HepG2 (cell line): Measurements from ENCODE around the gene TPSD1. TPM values are rescaled to one million over a fixed set of nuclear protein-coding genes. Genes with fewer than 3 reads are reported as not detected.

Source experiments
- ATAC-seq: fragments of 200-7000 bp; cut with Tn5 transposase; 3 replicates; pipeline ENCODE4 v1.9.1; 2020; ENCODE audit warnings: mild to moderate bottlenecking, moderate library complexity
- BruUV-seq: library from RNA; stranded (reverse); fragments of 400-500 nt; replicated peaks from 2 replicates; lab custom pipeline; 2021; lab: Mats Ljungman, UMichigan
- CTCF ChIA-PET: fragments of 300-600 bp; formaldehyde crosslinking; extraction: SDS; loops from one replicate; lab custom pipeline; 2021; ENCODE audit warnings: low total read pairs, inconsistent platforms, low intra/inter-chr PET ratio; lab: Yijun Ruan, JAX
- POLR2A ChIA-PET: fragments of 350-600 bp; sonication (Branson Sonifier 250); formaldehyde crosslinking; loops from one replicate; lab custom pipeline; 2020; ENCODE audit warnings: antibody characterized with exemption, inconsistent platforms; lab: Yijun Ruan, JAX
- DNase-seq: peaks from one replicate; pipeline ENCODE4 v3.0.0-alpha.2; 2015; ENCODE audit warnings: low spot score
- FAIRE-seq: peaks from 3 replicates; lab custom pipeline; 2011; peaks lifted over from hg19 to GRCh38; lab: Jason Lieb, UNC
- H2AFZ ChIP-seq: one replicate; pipeline ENCODE4 v1.6.1; 2011; ENCODE audit warnings: low read length, inconsistent platforms
- H3K27ac ChIP-seq: fragments of 300-600 bp; 3 replicates; pipeline ENCODE4 v1.8.0; 2011; ENCODE audit warnings: mixed run types, mild to moderate bottlenecking, mixed read lengths, low read length, inconsistent platforms; ENCODE audit not compliant: insufficient read depth; ENCODE audit errors: extremely low read length
- H3K27me3 ChIP-seq, 2 experiments: fragments of 200-600 bp in 1 of 2; 2 replicates in 1 of 2; 3 replicates in 1 of 2; pipeline versions ENCODE4 v1.6.0 to v1.8.0; 2011; ENCODE audit warnings: low read length in 2 of 2, mild to moderate bottlenecking in 2 of 2, moderate library complexity in 2 of 2, inconsistent platforms in 1 of 2; ENCODE audit not compliant: insufficient read depth in 2 of 2, control insufficient read depth in 1 of 2
- H3K36me3 ChIP-seq, 2 experiments: fragments of 200-600 bp in 1 of 2; replicated peaks in 1 of 2; 2 replicates in 1 of 2; 3 replicates in 1 of 2; pipeline versions ENCODE4 v1.5.1 to v1.8.0; 2011; ENCODE audit warnings: low read length in 2 of 2, inconsistent platforms in 1 of 2; ENCODE audit not compliant: insufficient read depth in 2 of 2, control insufficient read depth in 1 of 2
- H3K4me1 ChIP-seq: 2 replicates; pipeline ENCODE4 v1.5.1; 2012; ENCODE audit warnings: low read length, inconsistent platforms; ENCODE audit not compliant: insufficient read depth
- H3K4me2 ChIP-seq: 2 replicates; pipeline ENCODE4 v1.6.0; 2011; ENCODE audit warnings: low read depth, low read length, inconsistent platforms
- H3K4me3 ChIP-seq, 3 experiments: fragments of 200-600 bp in 1 of 3; sonication (generic), shearing (Covaris generic) in 1 of 3; replicated peaks in 1 of 3; 2 replicates each; pipeline ENCODE4 v1.5.1; 2011 to 2016; ENCODE audit warnings: low read length in 3 of 3, inconsistent platforms in 2 of 3, low read depth in 2 of 3, mild to moderate bottlenecking in 2 of 3, control low read depth in 1 of 3, mixed read lengths in 1 of 3; ENCODE audit not compliant: insufficient read depth in 1 of 3
- H3K79me2 ChIP-seq: one replicate; pipeline ENCODE4 v1.6.1; 2011; ENCODE audit warnings: low read length, inconsistent platforms; ENCODE audit not compliant: insufficient read depth
- H3K9ac ChIP-seq: 2 replicates; pipeline ENCODE4 v1.6.0; 2011; ENCODE audit warnings: mild to moderate bottlenecking, low read depth, low read length, inconsistent platforms; ENCODE audit not compliant: insufficient read depth
- H3K9me3 ChIP-seq: 2 replicates; pipeline ENCODE4 v1.5.1; 2012; ENCODE audit warnings: mild to moderate bottlenecking, low read length
- H4K20me1 ChIP-seq: 2 replicates; pipeline ENCODE4 v1.6.0; 2011; ENCODE audit warnings: inconsistent platforms, mild to moderate bottlenecking, low read length, moderate library complexity; ENCODE audit not compliant: insufficient read depth
- AHR ChIP-seq: IDR thresholded peaks from 2 replicates; pipeline ENCODE4 v1.6.1; 2018; ENCODE audit warnings: missing genetic modification reagents, missing compliant biosample characterization
- ARNT2 ChIP-seq: sonication (generic); formaldehyde crosslinking; IDR thresholded peaks from 2 replicates; pipeline ENCODE4 v1.8.0; 2022; ENCODE audit warnings: mild to moderate bottlenecking, low read depth, missing genetic modification reagents, moderate library complexity
- CENPX ChIP-seq: sonication (generic); formaldehyde crosslinking; IDR thresholded peaks from 2 replicates; pipeline ENCODE4 v1.9.0; 2021; ENCODE audit warnings: mild to moderate bottlenecking, missing genetic modification reagents, moderate library complexity
- REL ChIP-seq: sonication (generic); formaldehyde crosslinking; conservative IDR thresholded peaks from 2 replicates; pipeline ENCODE4 v1.8.0; 2022; ENCODE audit warnings: mild to moderate bottlenecking, missing genetic modification reagents, moderate library complexity
- SOX5 ChIP-seq: IDR thresholded peaks from 2 replicates; pipeline ENCODE4 v1.6.1; 2016; ENCODE audit warnings: borderline replicate concordance
- ZBED4 ChIP-seq: sonication (generic); formaldehyde crosslinking; IDR thresholded peaks from 2 replicates; pipeline ENCODE4 v1.4.0; 2020; ENCODE audit warnings: missing genetic modification reagents, borderline replicate concordance
- ZNF318 ChIP-seq: sonication (generic); formaldehyde crosslinking; IDR thresholded peaks from 2 replicates; pipeline ENCODE4 v1.4.0; 2020; ENCODE audit warnings: mild to moderate bottlenecking, missing genetic modification reagents
- ZXDC ChIP-seq: sonication (generic); formaldehyde crosslinking; IDR thresholded peaks from 2 replicates; pipeline ENCODE4 v1.5.0; 2020; ENCODE audit warnings: mild to moderate bottlenecking, missing genetic modification reagents
- WGBS: methylation state at CpG from one replicate; pipeline ENCODE4 v1.1.6; 2017; ENCODE audit warnings: low lambda C conversion rate; 5-methylcytosine and 5-hydroxymethylcytosine counted together
- in situ Hi-C: cut with HindIII; loops from 2 replicates; pipeline ENCODE4 v1.10.0; 2017; ENCODE audit warnings: low pct_unique_long_range_greater_than_20kb; ENCODE audit not compliant: extremely low pct_ligation_motif_present
- intact Hi-C: fragments of 100-400 bp; cut with micrococcal nuclease; formaldehyde crosslinking; loops from one replicate; pipeline ENCODE4 v1.10.0; 2022; ENCODE audit not compliant: unreplicated experiment
- polyA plus RNA-seq, 8 experiments: library from polyadenylated mRNA; depleted of rRNA in 3 of 8; stranded (reverse) in 7 of 8; unstranded in 1 of 8; fragments of >200 nt; fragmentation: Illumina TruSeq in 4 of 8; extraction: Trizol in 4 of 8; gene quantifications; 2 replicates each; pipeline versions ENCODE4 v1.2.1 to v1.2.3, GENCODE V29; 2011 to 2016; ENCODE audit warnings: low read depth in 4 of 8, missing spikeins in 1 of 8, mixed read lengths in 1 of 8; ENCODE audit not compliant: insufficient read depth in 1 of 8
- total RNA-seq, 5 experiments: library from RNA; depleted of rRNA; stranded (reverse); fragments of >200 nt; fragmentation: Illumina TruSeq; extraction: Trizol; gene quantifications; 2 replicates each; pipeline ENCODE4 v1.2.3, GENCODE V29; 2016; ENCODE audit warnings: low read depth in 1 of 5

Gene TPSD1
- total and polyA plus RNA-seq, 2 of the 13 experiments (the other 11 are each of a cell fraction or from before 2014, with no cell fraction given), result not detected

- intact Hi-C loops, result no loop called here
- no peak overlapping the region for H3K4me2 ChIP-seq
- no peak overlapping the region for H3K9ac ChIP-seq
- ATAC-seq (no peak), FAIRE-seq (no peak), DNase-seq (no peak)
- H3K36me3 ChIP-seq, result no peaks in the 10 kb centered on the region
- H3K4me3 ChIP-seq, result no peak overlapping the region
- no peak overlapping the region for H3K27ac ChIP-seq
- no peaks in the 10 kb centered on the region for H4K20me1 ChIP-seq
- 64% methylated on average over 16 of the region's 23 CpGs for WGBS
- no peaks in the 10 kb centered on the region for H3K79me2 ChIP-seq
- CTCF ChIA-PET, result no interaction called here
- POLR2A ChIA-PET, result no interaction called here
- no peak overlapping the region for H2AFZ ChIP-seq
- H3K9me3 ChIP-seq, result no peaks in the 10 kb centered on the region
- H3K27me3 ChIP-seq, result peaks cover 0 to 7% of the 10 kb centered on the region in 2 experiments; a peak in 2 of 5 replicates
- H3K4me1 ChIP-seq, result no peaks in the 10 kb centered on the region
- BruUV-seq, result no TSS peak
- in situ Hi-C loops, result loop anchor here (25.0 kb wide), 1 partner anchor 398 kb away; the partner anchor contains the start of gene GNG13
- TF ChIP-seq AHR (CRISPR knock-in tag) (no peak), ZBED4 (CRISPR knock-in tag) (no peak), ZNF318 (CRISPR knock-in tag) (no peak), ARNT2 (CRISPR knock-in tag) (no peak), SOX5 (CRISPR knock-in tag) (no peak), REL (CRISPR knock-in tag) (no peak), CENPX (CRISPR knock-in tag) (no peak), ZXDC (no peak)
Observed at GRCh38 chr16:1210461-1210860, 45.4 kb upstream of the TPSD1 start.
